ENCODE data around the gene DOCK4. TPM values are rescaled to one million over a fixed set of nuclear protein-coding genes. Genes with fewer than 3 reads are reported as not detected.

DOCK4 gene
- total RNA-seq, 4 donors from 2014 or later = 6.4 to 20.5 (median 9.7) TPM

GRCh38 chr7:112236597-112236996, 30.4 kb upstream of the DOCK4 start:
- Histone ChIP-seq H3K9me3 (no peaks in the 10 kb centered on the region), H3K4me3 (no peak overlapping the region), H3K27me3 (no peaks in the 10 kb centered on the region), H3K27ac (no peak overlapping the region), H3K4me1 (peaks cover 3% of the 10 kb centered on the region), H3K36me3 (no peaks in the 10 kb centered on the region)
- TF ChIP-seq POLR2AphosphoS5 (IDR thresholded peaks at IDR 0.05) (no peak), POLR2A (IDR thresholded peaks at IDR 0.05) (no peak), EP300 (IDR thresholded peaks at IDR 0.05) (no peak)
- TF ChIP-seq, protein P1, sequence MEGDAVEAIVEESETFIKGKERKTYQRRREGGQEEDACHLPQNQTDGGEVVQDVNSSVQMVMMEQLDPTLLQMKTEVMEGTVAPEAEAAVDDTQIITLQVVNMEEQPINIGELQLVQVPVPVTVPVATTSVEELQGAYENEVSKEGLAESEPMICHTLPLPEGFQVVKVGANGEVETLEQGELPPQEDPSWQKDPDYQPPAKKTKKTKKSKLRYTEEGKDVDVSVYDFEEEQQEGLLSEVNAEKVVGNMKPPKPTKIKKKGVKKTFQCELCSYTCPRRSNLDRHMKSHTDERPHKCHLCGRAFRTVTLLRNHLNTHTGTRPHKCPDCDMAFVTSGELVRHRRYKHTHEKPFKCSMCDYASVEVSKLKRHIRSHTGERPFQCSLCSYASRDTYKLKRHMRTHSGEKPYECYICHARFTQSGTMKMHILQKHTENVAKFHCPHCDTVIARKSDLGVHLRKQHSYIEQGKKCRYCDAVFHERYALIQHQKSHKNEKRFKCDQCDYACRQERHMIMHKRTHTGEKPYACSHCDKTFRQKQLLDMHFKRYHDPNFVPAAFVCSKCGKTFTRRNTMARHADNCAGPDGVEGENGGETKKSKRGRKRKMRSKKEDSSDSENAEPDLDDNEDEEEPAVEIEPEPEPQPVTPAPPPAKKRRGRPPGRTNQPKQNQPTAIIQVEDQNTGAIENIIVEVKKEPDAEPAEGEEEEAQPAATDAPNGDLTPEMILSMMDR (IDR thresholded peaks at IDR 0.05) = no peak
- no peak for DNase-seq (ENCODE audit: low spot score in 2 of 2)
- 94% methylated on average over 2 of the region's 2 CpGs for WGBS

GRCh38 chr7:112234147-112234546, 27.9 kb upstream of the DOCK4 start:
- Histone ChIP-seq H3K9me3 (no peaks in the 10 kb centered on the region), H3K4me1 (peaks cover 3% of the 10 kb centered on the region), H3K27me3 (no peaks in the 10 kb centered on the region), H3K4me3 (no peak overlapping the region), H3K27ac (no peak overlapping the region), H3K36me3 (no peaks in the 10 kb centered on the region)
- TF ChIP-seq POLR2A (IDR thresholded peaks at IDR 0.05) = no peak
- no peak for TF ChIP-seq EP300 (IDR thresholded peaks at IDR 0.05)
- no peak for DNase-seq (ENCODE audit: low spot score in 2 of 2)
- 97% methylated on average over 1 of the region's 1 CpG for WGBS

DNA sequence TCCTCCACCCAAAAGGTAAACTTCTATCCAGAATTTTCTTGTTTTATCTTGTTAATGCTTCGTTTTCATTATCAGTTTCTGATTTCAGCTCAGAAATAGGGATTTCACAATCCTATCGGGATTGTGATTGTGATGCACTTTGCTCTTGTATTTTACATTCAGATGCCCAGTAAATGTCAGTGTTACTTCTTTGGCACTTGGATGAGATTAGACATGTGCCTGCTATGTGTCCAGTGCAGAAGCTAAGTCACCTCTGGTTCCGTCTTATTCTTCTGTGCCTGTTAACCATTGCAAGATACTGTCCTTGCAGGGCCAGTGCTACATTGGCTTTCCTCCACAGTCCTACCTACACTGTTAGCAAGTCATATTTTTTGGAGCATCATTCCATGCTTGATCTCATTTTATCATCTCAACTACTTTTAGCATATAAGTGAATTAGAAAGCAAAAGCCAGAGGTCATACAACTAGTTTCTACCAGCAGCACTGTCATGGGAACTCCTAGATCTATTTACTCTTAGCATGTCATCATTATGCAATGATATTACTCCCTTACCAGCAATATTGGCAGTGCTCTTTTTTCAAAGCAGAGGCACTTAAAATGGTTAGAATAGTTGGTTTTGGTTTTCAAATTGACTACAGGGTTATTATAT, 27.0 kb upstream of the DOCK4 start:
- TF ChIP-seq POLR2AphosphoS5 (IDR thresholded peaks at IDR 0.05) (no peak), POLR2A (IDR thresholded peaks at IDR 0.05) (no peak), EP300 (IDR thresholded peaks at IDR 0.05) (no peak)
- TF ChIP-seq, protein P1 (IDR thresholded peaks at IDR 0.05) = no peak

GRCh38 chr7:112232212-112232978, 26.2 kb upstream of the DOCK4 start:
- TF ChIP-seq EP300 (IDR thresholded peaks at IDR 0.05) (no peak), POLR2AphosphoS5 (IDR thresholded peaks at IDR 0.05) (no peak), POLR2A (IDR thresholded peaks at IDR 0.05) (no peak)
- TF ChIP-seq, protein P1 (IDR thresholded peaks at IDR 0.05) = no peak
- 81% methylated on average over 4 of the region's 4 CpGs for WGBS
- Histone ChIP-seq H3K36me3 (no peaks in the 10 kb centered on the region), H3K4me1 (peaks cover 3% of the 10 kb centered on the region), H3K27me3 (no peaks in the 10 kb centered on the region), H3K4me3 (no peak overlapping the region), H3K9me3 (no peaks in the 10 kb centered on the region), H3K27ac (no peak overlapping the region)
- no peak for DNase-seq (ENCODE audit: low spot score in 2 of 2)

More for the DNA sequence above, 27.0 kb upstream of the DOCK4 start:
- Histone ChIP-seq H3K9me3 (no peaks in the 10 kb centered on the region), H3K27ac (no peak overlapping the region), H3K4me1 (peaks cover 3% of the 10 kb centered on the region), H3K4me3 (no peak overlapping the region), H3K27me3 (no peaks in the 10 kb centered on the region), H3K36me3 (no peaks in the 10 kb centered on the region)
- 75% methylated on average over 3 of the region's 3 CpGs for WGBS
- no peak for DNase-seq (ENCODE audit: low spot score in 2 of 2)

DNA sequence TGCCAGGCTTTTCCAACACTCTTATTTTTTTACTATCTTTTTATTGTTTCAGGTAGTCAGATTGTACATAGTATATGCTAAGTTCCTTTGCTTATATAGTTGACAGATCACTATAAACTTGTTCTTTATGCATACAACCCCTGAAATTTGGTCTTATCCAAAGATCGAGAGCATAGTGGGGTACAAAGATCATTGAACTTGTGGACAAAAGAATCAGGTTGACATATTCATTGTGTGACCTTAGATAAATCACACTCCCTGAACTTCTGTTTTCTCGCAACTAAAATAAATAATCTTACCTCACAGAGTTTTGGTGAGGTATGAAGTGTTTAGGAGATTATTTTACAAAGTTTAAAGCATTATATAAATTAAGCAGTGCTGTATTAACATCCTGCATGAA, 22.4 kb upstream of the DOCK4 start:
- H3K36me3 ChIP-seq = no peaks in the 10 kb centered on the region
- no peak overlapping the region for H3K4me3 ChIP-seq
- H3K27me3 ChIP-seq = no peaks in the 10 kb centered on the region
- WGBS = 100% methylated on average over 2 of the region's 2 CpGs
- peaks cover 8% of the 10 kb centered on the region for H3K4me1 ChIP-seq
- no peak for TF ChIP-seq EP300 (IDR thresholded peaks at IDR 0.05)
- TF ChIP-seq POLR2AphosphoS5 (IDR thresholded peaks at IDR 0.05) = no peak
- TF ChIP-seq, protein P1 (IDR thresholded peaks at IDR 0.05) = no peak
- no peak overlapping the region for H3K27ac ChIP-seq
- no peaks in the 10 kb centered on the region for H3K9me3 ChIP-seq
- DNase-seq (ENCODE audit: low spot score in 2 of 2) = no peak
